Activated naive CD8-positive, alpha-beta T cell treated with anti-CD3 and anti-CD28 coated beads, Interleukin-2, amount 50 U/mL, for 24 hours (primary cell): ENCODE data around the gene VAV1.
"Not testable (repeated sequence)": the region's sequence is repeated elsewhere in the genome, so short reads cannot be mapped to it uniquely, and the experiment has no call there.

Experiments used
- ATAC-seq: fragments of 150-1000 bp; cut with Tn5 transposase; one replicate; pipeline ENCODE4 v1.10.0; 2021
- DNase-seq: peaks from one replicate; pipeline ENCODE4 v3.0.0; 2021
- H3K27ac Mint-ChIP-seq: one replicate; pipeline ENCODE4 v1.8.0; 2021; ENCODE audit warnings: mild to moderate bottlenecking, mixed read lengths
- H3K27me3 Mint-ChIP-seq: one replicate; pipeline ENCODE4 v1.8.0; 2021; ENCODE audit warnings: mixed read lengths
- H3K36me3 Mint-ChIP-seq: one replicate; pipeline ENCODE4 v1.8.0; 2021; ENCODE audit warnings: low read depth, mixed read lengths
- H3K4me1 Mint-ChIP-seq: one replicate; pipeline ENCODE4 v1.8.0; 2021; ENCODE audit warnings: mixed read lengths
- H3K4me3 Mint-ChIP-seq: one replicate; pipeline ENCODE4 v1.8.0; 2021; ENCODE audit warnings: mild to moderate bottlenecking, moderate library complexity, mixed read lengths
- H3K9me3 Mint-ChIP-seq: one replicate; pipeline ENCODE4 v1.8.0; 2021; ENCODE audit warnings: mixed read lengths

Gene VAV1

DNA sequence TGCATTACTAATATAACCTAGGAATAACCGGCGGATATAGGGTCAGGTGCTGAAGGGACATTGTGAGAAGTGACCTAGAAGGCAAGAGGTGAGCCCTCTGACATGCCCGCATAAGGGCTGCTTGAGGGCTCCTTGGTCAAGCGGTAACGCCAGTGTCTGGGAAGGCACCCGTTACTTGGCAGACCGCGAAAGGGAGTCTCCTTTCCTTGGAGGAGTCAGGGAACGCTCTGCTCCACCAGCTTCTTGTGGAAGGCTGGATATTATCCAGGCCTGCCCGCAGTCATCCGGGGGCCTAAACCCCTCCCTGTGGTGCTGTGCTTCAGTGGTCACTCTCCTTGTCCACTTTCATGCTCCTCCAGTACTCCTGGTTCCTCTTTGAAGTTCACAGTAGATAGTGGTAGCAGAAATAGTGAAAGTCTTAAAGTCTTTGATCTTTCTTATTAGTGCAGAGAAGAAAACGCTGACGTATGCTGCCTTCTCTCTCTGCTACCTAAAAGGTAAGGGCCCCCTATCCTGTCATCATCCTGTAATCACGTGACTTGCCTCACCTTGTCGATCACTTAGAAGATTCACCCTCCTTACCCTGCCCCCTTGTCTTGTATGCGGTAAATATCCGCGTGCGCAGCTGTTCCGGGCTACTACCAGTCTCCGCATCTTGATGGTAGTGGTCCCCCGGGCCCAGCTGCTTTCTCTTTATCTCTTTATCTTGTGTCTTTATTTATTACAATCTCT lies 96.8 kb downstream of the VAV1 start:
- DNase-seq, H3K27ac Mint-ChIP-seq, H3K4me3 Mint-ChIP-seq, H3K36me3 Mint-ChIP-seq, ATAC-seq, H3K27me3 Mint-ChIP-seq, H3K9me3 Mint-ChIP-seq: not testable (repeated sequence)
- H3K4me1 Mint-ChIP-seq, result peaks cover 10% of the 10 kb centered on the region

DNA sequence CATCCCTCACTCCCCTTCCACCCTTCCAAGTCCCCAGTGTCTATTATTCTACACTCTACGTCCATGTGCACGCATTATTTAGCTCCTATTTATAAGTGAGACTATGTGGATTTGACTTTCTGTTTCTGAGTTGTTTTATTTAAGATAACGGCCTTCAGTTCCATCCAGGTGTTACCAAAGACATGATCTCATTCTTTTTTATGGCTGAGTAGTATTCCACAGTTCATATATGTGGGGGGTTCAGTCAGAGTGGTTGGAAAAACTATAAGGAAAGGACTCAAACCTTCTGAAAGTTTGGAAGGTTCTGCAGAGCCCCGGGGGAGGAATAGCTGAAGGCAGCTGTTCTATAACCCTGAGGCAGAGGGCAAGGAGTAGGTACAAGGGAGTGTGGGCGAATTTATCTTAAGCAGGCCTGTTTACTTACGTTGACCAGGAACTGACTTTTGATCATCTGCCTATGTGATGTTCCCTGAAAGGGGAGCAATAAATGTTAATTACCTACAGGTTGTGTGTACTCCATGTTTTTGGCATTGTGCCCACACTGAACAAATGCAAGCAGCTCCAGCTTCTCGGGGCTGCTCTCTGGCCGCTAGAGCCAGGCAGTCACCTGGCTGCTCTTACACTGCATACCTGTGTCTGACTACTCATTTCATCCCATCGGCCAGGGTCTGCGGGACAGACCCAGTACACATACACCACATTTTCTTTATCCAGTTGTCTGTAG lies 101.4 kb downstream of the VAV1 start:
- no peaks in the 10 kb centered on the region for H3K36me3 Mint-ChIP-seq
- no peak overlapping the region for H3K27ac Mint-ChIP-seq
- DNase-seq (no peak), ATAC-seq (no peak)
- peaks cover 5% of the 10 kb centered on the region for H3K4me1 Mint-ChIP-seq
- peaks cover 2% of the 10 kb centered on the region for H3K27me3 Mint-ChIP-seq
- no peak overlapping the region for H3K4me3 Mint-ChIP-seq
- H3K9me3 Mint-ChIP-seq, result no peaks in the 10 kb centered on the region

DNA sequence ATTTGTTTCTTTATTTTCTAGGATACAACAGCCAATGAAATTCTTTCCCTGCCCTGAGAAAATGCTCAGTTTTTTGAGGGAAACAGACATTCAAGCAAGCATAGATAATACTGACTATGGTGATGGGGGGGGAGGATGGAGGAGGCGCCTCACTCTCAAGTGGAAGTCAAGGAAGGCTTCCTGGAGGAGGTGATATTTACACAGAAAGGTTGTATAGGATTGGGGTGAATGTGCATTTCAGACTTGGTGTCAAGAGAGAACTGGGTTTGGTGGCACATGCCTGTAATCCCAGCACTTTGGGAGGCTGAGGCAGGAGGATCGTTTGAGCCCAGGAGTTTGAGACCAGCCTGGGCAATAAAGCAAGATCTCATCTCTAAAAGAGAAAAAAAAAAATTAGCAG lies 102.7 kb downstream of the VAV1 start:
- ATAC-seq (no peak), DNase-seq (no peak)
- no peak overlapping the region for H3K27ac Mint-ChIP-seq
- H3K9me3 Mint-ChIP-seq, result peaks cover 4% of the 10 kb centered on the region
- no peaks in the 10 kb centered on the region for H3K36me3 Mint-ChIP-seq
- H3K4me3 Mint-ChIP-seq, result no peak overlapping the region
- H3K4me1 Mint-ChIP-seq, result peaks cover 5% of the 10 kb centered on the region
- peaks cover 2% of the 10 kb centered on the region for H3K27me3 Mint-ChIP-seq

DNA sequence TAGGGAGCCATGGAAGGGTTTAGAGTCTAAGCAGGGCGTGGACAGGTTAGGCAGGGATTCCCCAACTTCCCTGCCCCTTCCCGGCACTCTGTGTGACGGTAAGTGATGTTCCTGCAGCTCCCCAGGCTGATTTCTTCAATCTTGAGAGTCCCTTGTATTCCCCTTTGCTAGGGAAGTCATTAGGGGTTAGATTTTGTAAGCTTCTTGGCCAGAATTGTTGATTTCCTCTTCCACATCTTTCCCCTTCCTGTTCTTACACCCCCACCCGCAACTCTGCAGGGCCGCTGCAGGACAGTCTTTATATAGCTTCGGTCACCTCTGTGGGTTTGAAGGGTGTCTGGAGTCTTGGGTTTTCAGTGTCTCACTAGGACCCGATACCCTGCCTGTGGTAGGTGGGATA lies 104.2 kb downstream of the VAV1 start:
- Mint-ChIP-seq H3K27me3 (peaks cover 2% of the 10 kb centered on the region), H3K27ac (no peak overlapping the region), H3K4me1 (peaks cover 5% of the 10 kb centered on the region), H3K9me3 (peaks cover 4% of the 10 kb centered on the region), H3K36me3 (no peaks in the 10 kb centered on the region), H3K4me3 (no peak overlapping the region)
- ATAC-seq (no peak), DNase-seq (no peak)

DNA sequence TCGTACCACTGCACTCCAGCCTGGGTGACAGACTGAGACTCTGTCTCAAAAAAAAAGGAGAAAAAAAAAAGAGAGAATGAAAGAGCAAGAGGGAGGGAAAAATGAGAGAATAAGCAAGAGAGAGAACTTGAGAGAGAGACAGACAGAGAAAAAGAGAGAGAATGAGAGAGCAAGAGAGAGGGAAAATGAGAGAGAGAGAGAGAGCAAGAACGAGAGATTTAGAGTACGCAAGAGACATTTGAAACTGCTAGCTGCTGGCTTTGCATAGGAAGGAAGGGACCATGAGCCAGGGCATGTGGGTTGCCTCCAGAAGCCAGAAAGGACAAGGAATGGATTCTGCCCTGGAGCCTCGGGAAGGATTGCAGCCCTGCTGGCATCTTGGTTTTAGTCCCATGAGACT lies 105.3 kb downstream of the VAV1 start:
- H3K4me1 Mint-ChIP-seq, result peaks cover 5% of the 10 kb centered on the region
- H3K9me3 Mint-ChIP-seq, result peaks cover 4% of the 10 kb centered on the region
- ATAC-seq (no peak), DNase-seq (no peak)
- no peaks in the 10 kb centered on the region for H3K36me3 Mint-ChIP-seq
- H3K27ac Mint-ChIP-seq, result no peak overlapping the region
- H3K4me3 Mint-ChIP-seq, result no peak overlapping the region
- peaks cover 2% of the 10 kb centered on the region for H3K27me3 Mint-ChIP-seq

DNA sequence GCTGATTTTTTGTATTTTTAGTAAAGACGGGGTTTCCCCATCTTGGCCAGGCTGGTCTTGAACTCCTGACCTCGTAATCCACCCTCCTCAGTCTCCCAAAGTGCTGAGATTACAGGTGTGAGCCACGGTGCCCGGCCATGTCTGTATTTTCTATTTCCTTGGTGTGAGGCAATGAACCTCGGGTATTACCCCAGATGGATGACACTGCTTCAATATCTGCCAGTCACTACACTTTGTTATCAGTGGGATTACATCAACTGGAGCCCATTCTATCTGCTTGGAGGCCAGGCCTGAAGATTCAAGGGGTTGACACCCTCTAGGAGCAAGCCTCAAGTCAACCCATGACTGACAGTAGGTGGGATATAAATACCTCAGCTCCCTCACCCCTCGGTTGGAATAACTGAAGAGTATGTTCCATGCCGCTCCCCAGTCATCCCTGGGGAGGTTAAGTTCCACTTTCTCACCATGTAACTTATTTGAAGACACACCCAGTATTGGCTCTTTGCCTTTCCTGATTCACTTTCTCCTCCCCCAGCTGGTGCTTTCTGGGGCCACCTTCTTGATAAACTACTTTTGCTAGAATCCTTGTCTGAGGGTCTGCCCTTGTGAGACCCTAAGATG lies 113.9 kb downstream of the VAV1 start:
- peaks cover 20% of the 10 kb centered on the region for H3K9me3 Mint-ChIP-seq
- peaks cover 2% of the 10 kb centered on the region for H3K27me3 Mint-ChIP-seq
- DNase-seq (no peak), ATAC-seq (no peak)
- H3K4me1 Mint-ChIP-seq, result peaks cover 39% of the 10 kb centered on the region
- no peak overlapping the region for H3K4me3 Mint-ChIP-seq
- no peak overlapping the region for H3K27ac Mint-ChIP-seq
- H3K36me3 Mint-ChIP-seq, result peaks cover 7% of the 10 kb centered on the region

DNA sequence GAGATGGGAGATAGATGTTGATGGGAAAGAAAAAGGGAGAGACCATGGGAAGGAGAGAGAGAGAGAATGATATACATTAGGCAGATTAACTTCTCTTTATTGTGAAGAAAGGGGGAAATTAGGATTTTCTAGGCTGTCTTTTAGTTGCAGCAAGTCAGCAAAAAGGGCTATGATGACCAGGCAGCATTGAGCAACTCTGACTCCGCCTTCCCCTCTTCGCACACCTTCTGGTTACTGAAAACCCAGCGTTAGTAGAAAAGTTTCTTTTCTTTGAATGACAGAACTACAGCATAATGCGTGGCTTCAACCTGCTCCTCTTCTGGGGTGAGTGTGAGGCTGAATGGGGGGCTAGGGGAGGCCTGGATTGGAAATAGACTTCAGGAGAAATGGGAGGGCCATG lies 114.8 kb downstream of the VAV1 start, which contains the start of gene ADGRE1:
ADGRE1 (plus strand) TSS at position 264 of the 400 bp plus-strand sequence; CDS start at position 294, 30 bp downstream.
- ATAC-seq, result no peak
- H3K27ac Mint-ChIP-seq, result no peak within 1 kb of the TSS
- peaks cover 23% of the 10 kb centered on the region for H3K9me3 Mint-ChIP-seq
- H3K27me3 Mint-ChIP-seq, result peaks cover 2% of the 10 kb centered on the region
- peaks cover 48% of the 10 kb centered on the region for H3K4me1 Mint-ChIP-seq
- no peak for DNase-seq
- peaks cover 13% of the 10 kb centered on the region for H3K36me3 Mint-ChIP-seq
- H3K4me3 Mint-ChIP-seq, result no peak within 1 kb of the TSS

DNA sequence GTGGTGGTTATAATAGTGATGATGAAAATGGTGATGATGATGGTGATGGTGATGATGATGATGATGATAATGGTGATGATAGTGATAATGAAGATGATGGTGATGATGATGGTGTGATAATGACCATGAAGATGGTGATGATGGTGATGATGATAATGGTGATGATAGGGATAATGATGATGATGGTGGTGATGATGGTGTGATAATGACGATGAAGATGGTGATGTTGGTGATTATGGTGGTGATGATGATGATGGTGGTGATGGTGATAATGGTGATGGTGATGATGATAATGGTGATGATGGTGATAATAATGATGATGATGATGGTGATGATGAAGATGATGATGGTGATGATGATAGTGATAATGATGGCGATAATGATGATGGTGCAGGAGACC lies 116.5 kb downstream of the VAV1 start:
- Mint-ChIP-seq H3K36me3 (peaks cover 13% of the 10 kb centered on the region), H3K27ac (no peak overlapping the region), H3K9me3 (peaks cover 34% of the 10 kb centered on the region), H3K4me3 (no peak overlapping the region), H3K4me1 (peaks cover 61% of the 10 kb centered on the region), H3K27me3 (peaks cover 2% of the 10 kb centered on the region)
- ATAC-seq (no peak), DNase-seq (no peak)

DNA sequence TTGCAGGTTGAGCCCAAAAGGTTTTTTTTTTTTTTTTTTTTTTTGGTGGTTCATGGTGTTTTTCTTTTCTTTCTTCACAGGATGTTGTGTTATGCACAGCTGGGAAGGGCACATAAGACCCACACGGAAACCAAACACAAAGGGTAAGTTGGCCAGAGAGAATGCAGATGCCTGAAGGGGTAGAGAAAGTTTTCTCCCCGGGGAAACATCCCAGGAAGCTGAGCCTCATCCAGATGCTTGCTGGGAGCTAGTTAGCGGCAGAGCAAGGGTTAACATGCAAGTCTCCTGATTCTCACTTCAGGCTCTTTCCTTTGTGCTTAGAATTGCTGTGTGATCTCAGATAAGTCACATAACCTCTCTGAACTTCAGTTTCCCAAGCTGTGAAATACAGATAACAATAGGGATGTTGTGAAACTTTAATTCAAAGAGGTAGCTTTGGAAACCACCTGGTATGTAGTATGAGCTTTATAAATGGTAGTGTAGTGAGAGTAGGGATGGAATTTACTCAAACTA lies 117.9 kb downstream of the VAV1 start:
- no peak overlapping the region for H3K4me3 Mint-ChIP-seq
- peaks cover 61% of the 10 kb centered on the region for H3K4me1 Mint-ChIP-seq
- H3K27me3 Mint-ChIP-seq, result peaks cover 2% of the 10 kb centered on the region
- ATAC-seq (no peak), DNase-seq (no peak)
- H3K36me3 Mint-ChIP-seq, result peaks cover 19% of the 10 kb centered on the region
- H3K27ac Mint-ChIP-seq, result no peak overlapping the region
- peaks cover 44% of the 10 kb centered on the region for H3K9me3 Mint-ChIP-seq

DNA sequence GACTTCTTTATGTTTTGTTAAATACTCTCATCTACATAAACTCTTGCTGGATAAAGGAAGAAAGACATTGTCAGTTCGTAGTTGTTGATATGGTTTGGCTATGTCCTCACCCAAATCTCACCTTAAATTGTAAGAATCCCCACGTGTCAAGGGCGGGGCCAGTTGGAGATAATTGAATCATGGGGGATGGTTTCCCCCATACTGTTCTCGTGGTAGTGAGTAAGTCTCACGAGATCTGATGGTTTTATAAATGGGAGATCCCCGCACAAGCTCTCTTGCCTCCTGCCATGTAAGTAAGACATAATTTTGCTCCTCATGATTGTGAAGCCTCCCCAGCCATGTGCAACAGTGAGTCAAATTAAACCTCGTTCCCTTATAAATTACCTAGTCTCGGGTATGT lies 118.4 kb downstream of the VAV1 start:
- Mint-ChIP-seq H3K27me3 (peaks cover 2% of the 10 kb centered on the region), H3K4me1 (peaks cover 61% of the 10 kb centered on the region), H3K27ac (peak overlapping the region; percentile 60), H3K9me3 (peaks cover 44% of the 10 kb centered on the region), H3K4me3 (no peak overlapping the region), H3K36me3 (peaks cover 19% of the 10 kb centered on the region)
- ATAC-seq (no peak), DNase-seq (peak; percentile 36)

DNA sequence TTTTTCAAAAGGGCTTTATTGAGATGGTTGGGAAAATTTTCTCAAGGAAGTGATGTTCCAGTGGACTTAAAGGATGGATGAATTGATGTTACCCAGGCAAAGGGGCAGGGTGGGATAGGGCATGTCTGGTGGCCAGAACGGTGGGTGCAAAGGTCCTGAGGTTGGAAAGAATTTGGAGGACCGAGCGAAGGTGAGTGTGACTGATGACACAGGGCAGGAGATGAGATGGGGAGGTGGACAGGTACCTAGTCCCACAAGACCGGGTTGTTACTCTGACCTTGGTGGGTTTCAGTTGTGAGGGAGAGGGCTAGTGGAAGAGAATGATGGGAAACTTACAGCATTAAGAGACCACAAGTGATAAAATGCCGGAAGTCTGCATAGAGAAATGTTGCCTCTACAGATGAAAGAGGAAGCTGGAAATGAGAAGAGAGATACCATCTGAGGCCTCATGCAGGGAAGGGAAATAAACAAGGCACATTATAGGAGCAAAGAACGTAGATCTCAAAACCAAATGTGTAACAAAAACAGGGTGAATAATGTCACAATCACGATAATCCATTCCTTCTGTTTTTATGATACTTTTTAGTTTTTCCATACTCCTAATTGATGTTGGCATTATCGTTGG lies 119.4 kb downstream of the VAV1 start:
- Mint-ChIP-seq H3K27ac (peak overlapping the region; percentile 40), H3K27me3 (peaks cover 2% of the 10 kb centered on the region), H3K9me3 (peaks cover 46% of the 10 kb centered on the region), H3K4me1 (peaks cover 56% of the 10 kb centered on the region), H3K36me3 (peaks cover 21% of the 10 kb centered on the region), H3K4me3 (no peak overlapping the region)
- DNase-seq, result no peak
- ATAC-seq, result no peak

DNA sequence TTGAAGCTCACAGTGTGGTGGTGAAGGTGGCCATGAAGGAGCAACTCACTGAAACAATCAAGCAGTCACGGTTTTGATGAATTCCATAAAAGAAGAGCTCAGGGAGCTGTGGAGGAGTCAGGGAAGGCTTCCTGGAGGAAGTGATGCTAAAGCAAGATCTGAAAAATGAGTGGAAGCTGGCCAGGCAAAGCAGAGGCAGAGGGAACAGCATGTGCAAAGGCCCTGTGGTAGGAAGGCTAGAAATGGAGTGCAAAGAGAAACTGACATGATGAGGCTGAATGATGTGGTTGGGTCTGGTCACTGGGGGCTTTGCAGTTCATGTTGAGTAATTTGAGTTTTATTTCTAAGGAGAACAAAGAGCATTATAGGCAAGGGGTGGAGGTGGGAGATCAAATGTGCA lies 121.8 kb downstream of the VAV1 start:
- H3K4me1 Mint-ChIP-seq, result peaks cover 38% of the 10 kb centered on the region
- H3K36me3 Mint-ChIP-seq, result peaks cover 21% of the 10 kb centered on the region

DNA sequence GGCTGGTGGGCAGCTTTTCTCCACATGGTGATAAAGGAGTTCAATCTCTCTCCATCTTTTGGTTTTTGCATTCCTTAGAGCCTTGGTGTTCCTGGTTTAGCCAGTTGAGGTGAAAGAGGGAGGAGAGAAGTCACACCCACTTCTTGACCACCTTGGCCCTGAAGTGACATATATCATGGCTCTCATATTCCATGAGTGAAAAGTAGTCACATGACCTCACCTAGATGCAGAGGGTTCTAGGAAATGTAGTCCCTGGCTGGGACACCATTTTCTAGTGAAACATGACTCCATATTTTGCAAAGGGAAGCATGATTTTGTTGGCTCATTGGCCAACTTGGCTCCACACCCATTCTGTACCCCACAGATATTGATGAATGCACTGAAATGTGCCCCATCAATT lies 130.9 kb downstream of the VAV1 start:
- no peak for ATAC-seq
- Mint-ChIP-seq H3K9me3 (peaks cover 26% of the 10 kb centered on the region), H3K27ac (no peak overlapping the region), H3K4me1 (no peaks in the 10 kb centered on the region), H3K27me3 (no peaks in the 10 kb centered on the region), H3K36me3 (peaks cover 23% of the 10 kb centered on the region), H3K4me3 (no peak overlapping the region)
- no peak for DNase-seq

More for the DNA sequence above, 121.8 kb downstream of the VAV1 start:
- DNase-seq, result no peak
- Mint-ChIP-seq H3K27ac (no peak overlapping the region), H3K27me3 (no peaks in the 10 kb centered on the region), H3K9me3 (peaks cover 34% of the 10 kb centered on the region), H3K4me3 (no peak overlapping the region)
- no peak for ATAC-seq

DNA sequence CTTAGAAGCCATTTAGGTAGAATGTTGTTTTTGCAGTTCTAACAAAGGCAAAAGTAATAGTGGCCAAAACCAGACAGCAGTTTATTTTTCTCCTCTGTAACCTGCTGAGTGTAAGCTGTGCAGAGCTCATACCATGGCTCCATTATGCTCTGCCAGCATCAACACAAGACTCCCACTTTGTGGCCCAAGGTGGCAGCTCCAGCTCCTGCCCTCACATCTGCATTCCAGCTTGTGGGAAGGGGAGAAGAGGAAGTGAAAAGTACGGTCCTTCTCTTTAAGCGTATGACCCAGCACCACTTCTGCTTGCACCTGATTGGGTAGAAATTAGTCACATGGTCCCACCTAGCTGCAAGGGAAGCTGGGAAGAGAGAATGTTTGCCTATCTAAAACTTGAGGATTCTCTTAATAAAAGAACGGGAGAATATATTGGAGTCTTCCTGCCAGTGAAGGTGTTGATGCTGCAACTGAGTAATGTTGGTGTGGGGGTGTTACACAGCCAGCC lies 134.1 kb downstream of the VAV1 start:
- Mint-ChIP-seq H3K36me3 (peaks cover 14% of the 10 kb centered on the region), H3K27me3 (no peaks in the 10 kb centered on the region), H3K9me3 (peaks cover 18% of the 10 kb centered on the region), H3K27ac (no peak overlapping the region), H3K4me1 (no peaks in the 10 kb centered on the region), H3K4me3 (no peak overlapping the region)
- no peak for ATAC-seq
- no peak for DNase-seq
